Measurements from ENCODE around the gene UBTD1.

The UBTD1 gene

GRCh38 chr10:97582169-97582568, 83.4 kb downstream of the UBTD1 start:
- DNase-seq: no peak
- Mint-ChIP-seq H3K27ac (no peak overlapping the region), H3K4me1 (peaks cover 22% of the 10 kb centered on the region), H3K4me3 (no peak overlapping the region), H3K36me3 (ENCODE audit: low read depth) (no peaks in the 10 kb centered on the region), H3K27me3 (ENCODE audit: low read depth, poor library complexity) (peaks cover 6% of the 10 kb centered on the region), H3K9me3 (no peaks in the 10 kb centered on the region)
- no peak for TF ChIP-seq CTCF (IDR thresholded peaks at IDR 0.05)

- H3K27me3 Mint-ChIP-seq (ENCODE audit: low read depth, poor library complexity): peaks cover 6% of the 10 kb centered on the region
Observed at GRCh38 chr10:97583476-97583875, 84.8 kb downstream of the UBTD1 start.

GRCh38 chr10:97584060-97584797, 85.5 kb downstream of the UBTD1 start, which contains the start of gene HOGA1:
Gene HOGA1 (plus strand): TSS chr10:97584389. CDS start chr10:97584704, 315 bp downstream.
- H3K27ac Mint-ChIP-seq: peak within 1 kb of the TSS; percentile 75
- DNase-seq: peak; percentile 20
- H3K36me3 Mint-ChIP-seq (ENCODE audit: low read depth): no peaks in the 10 kb centered on the region
- no peaks in the 10 kb centered on the region for H3K9me3 Mint-ChIP-seq
- H3K4me1 Mint-ChIP-seq: peaks cover 22% of the 10 kb centered on the region
- TF ChIP-seq CTCF (IDR thresholded peaks at IDR 0.05): no peak
- peaks cover 6% of the 10 kb centered on the region for H3K27me3 Mint-ChIP-seq (ENCODE audit: low read depth, poor library complexity)
- H3K4me3 Mint-ChIP-seq: no peak within 1 kb of the TSS

More at GRCh38 chr10:97583476-97583875, 84.8 kb downstream of the UBTD1 start:
- no peak for DNase-seq
- Mint-ChIP-seq H3K36me3 (ENCODE audit: low read depth) (no peaks in the 10 kb centered on the region), H3K27ac (no peak overlapping the region), H3K9me3 (no peaks in the 10 kb centered on the region), H3K4me1 (peaks cover 22% of the 10 kb centered on the region), H3K4me3 (no peak overlapping the region)
- no peak for TF ChIP-seq CTCF (IDR thresholded peaks at IDR 0.05)

- Mint-ChIP-seq H3K9me3 (no peaks in the 10 kb centered on the region), H3K4me1 (peaks cover 22% of the 10 kb centered on the region), H3K27ac (peak overlapping the region; percentile 75), H3K36me3 (ENCODE audit: low read depth) (no peaks in the 10 kb centered on the region), H3K27me3 (ENCODE audit: low read depth, poor library complexity) (peaks cover 6% of the 10 kb centered on the region), H3K4me3 (no peak overlapping the region)
- TF ChIP-seq CTCF (IDR thresholded peaks at IDR 0.05): no peak
- DNase-seq: no peak
Observed at GRCh38 chr10:97584798-97585438, 86.2 kb downstream of the UBTD1 start.

- Mint-ChIP-seq H3K9me3 (no peaks in the 10 kb centered on the region), H3K27ac (no peak overlapping the region), H3K27me3 (ENCODE audit: low read depth, poor library complexity) (peaks cover 6% of the 10 kb centered on the region), H3K36me3 (ENCODE audit: low read depth) (no peaks in the 10 kb centered on the region), H3K4me3 (no peak overlapping the region), H3K4me1 (peaks cover 22% of the 10 kb centered on the region)
- TF ChIP-seq CTCF (IDR thresholded peaks at IDR 0.05): no peak
- no peak for DNase-seq
Observed at GRCh38 chr10:97585439-97585811, 86.7 kb downstream of the UBTD1 start.

Data from nephron progenitor cell (in vitro differentiated cells).